GM23248 (cell line): ENCODE measurements around the gene NOXO1. TPM values are rescaled to one million over a fixed set of nuclear protein-coding genes. Genes with fewer than 3 reads are reported as not detected.

ENCODE experiments used
- DNase-seq: peaks from one replicate; pipeline ENCODE4 v3.0.0-alpha.2; 2015
- H2AFZ ChIP-seq: fragments of 200-600 bp; sonication (generic); 2 replicates; pipeline ENCODE4 v1.6.1; 2016; ENCODE audit warnings: antibody characterized with exemption
- H3F3A ChIP-seq: fragments of 200-600 bp; sonication (generic); 2 replicates; pipeline ENCODE4 v1.6.1; 2016; ENCODE audit warnings: mild to moderate bottlenecking, antibody characterized with exemption, mixed run types; ENCODE audit not compliant: insufficient read depth
- H3K27ac ChIP-seq: fragments of 200-600 bp; sonication (generic); 2 replicates; pipeline ENCODE4 v1.5.1; 2016; ENCODE audit warnings: mild to moderate bottlenecking
- H3K27me3 ChIP-seq: fragments of 200-600 bp; sonication (generic); replicated peaks from 2 replicates; pipeline ENCODE4 v1.6.1; 2016; ENCODE audit warnings: mild to moderate bottlenecking; ENCODE audit not compliant: insufficient read depth
- H3K36me3 ChIP-seq: fragments of 200-600 bp; sonication (generic); 2 replicates; pipeline ENCODE4 v1.6.1; 2016; ENCODE audit warnings: low read depth, mild to moderate bottlenecking
- H3K4me1 ChIP-seq: fragments of 200-600 bp; sonication (generic); 2 replicates; pipeline ENCODE4 v1.6.1; 2016; ENCODE audit warnings: mild to moderate bottlenecking; ENCODE audit not compliant: insufficient read depth
- H3K4me2 ChIP-seq: fragments of 200-600 bp; sonication (generic); one replicate; pipeline ENCODE4 v1.6.1; 2016; ENCODE audit warnings: mild to moderate bottlenecking; ENCODE audit not compliant: unreplicated experiment
- H3K4me3 ChIP-seq: fragments of 200-600 bp; sonication (generic); 2 replicates; pipeline ENCODE4 v1.5.1; 2016; ENCODE audit warnings: mild to moderate bottlenecking
- H3K79me2 ChIP-seq: fragments of 200-600 bp; sonication (generic); 2 replicates; pipeline ENCODE4 v1.6.1; 2016; ENCODE audit warnings: mild to moderate bottlenecking; ENCODE audit not compliant: insufficient read depth
- H3K9ac ChIP-seq: fragments of 200-600 bp; sonication (generic); 2 replicates; pipeline ENCODE4 v1.6.1; 2016; ENCODE audit warnings: mild to moderate bottlenecking
- H3K9me2 ChIP-seq: fragments of 200-600 bp; sonication (generic); 2 replicates; pipeline ENCODE4 v1.6.1; 2016; ENCODE audit warnings: mixed run types, mild to moderate bottlenecking, moderate library complexity; ENCODE audit not compliant: insufficient read depth
- H3K9me3 ChIP-seq: fragments of 200-600 bp; sonication (generic); one replicate; pipeline ENCODE4 v1.6.1; 2017; ENCODE audit warnings: low read depth
- H4K20me1 ChIP-seq: fragments of 200-600 bp; sonication (generic); 2 replicates; pipeline ENCODE4 v1.6.0; 2016; ENCODE audit not compliant: insufficient read depth
- EZH2 ChIP-seq: fragments of 200-600 bp; sonication (generic); IDR thresholded peaks from 2 replicates; pipeline ENCODE4 v1.6.1; 2018; ENCODE audit warnings: antibody characterized with exemption, mild to moderate bottlenecking; ENCODE audit not compliant: insufficient read depth, poor library complexity, severe bottlenecking
- EZH2phosphoT487 ChIP-seq: fragments of 200-600 bp; sonication (generic); IDR thresholded peaks from 2 replicates; pipeline ENCODE4 v1.6.1; 2018; ENCODE audit warnings: antibody characterized with exemption, moderate library complexity, mild to moderate bottlenecking, low read depth; ENCODE audit not compliant: insufficient read depth
- WGBS, 2 experiments: methylation state at CpG; one replicate each; pipeline ENCODE4 v1.1.6; 2015 to 2017; ENCODE audit warnings: low lambda C conversion rate in 2 of 2, low coverage in 1 of 2; ENCODE audit errors: missing lambda C conversion rate in 2 of 2; 5-methylcytosine and 5-hydroxymethylcytosine counted together
- in situ Hi-C: fragments of 300-500 bp; cut with MboI; formaldehyde crosslinking; loops from 2 replicates; pipeline ENCODE4 v1.15.0; 2020
- polyA plus RNA-seq: library from polyadenylated mRNA; unstranded; fragments of >200 nt; fragmentation: Nextera tagmentation; extraction: Ambion mirVana; gene quantifications from 2 replicates; pipeline ENCODE4 v1.2.1, GENCODE V29; 2016
- small RNA-seq: library from RNA; depleted of rRNA; stranded (forward); fragments of <200 nt; gene quantifications from one replicate; pipeline ENCODE3, GENCODE V24; 2014; ENCODE audit warnings: low read depth, low replicate concordance
- total RNA-seq: library from RNA; depleted of rRNA; stranded (reverse); fragments of >200 nt; shearing (Covaris generic); gene quantifications from 2 replicates; pipeline ENCODE4 v1.2.3, GENCODE V29; 2014; rRNA removed

NOXO1 gene
- total and polyA plus RNA-seq, 2 experiments from 2014 or later: 0.23 TPM; not detected in 1

GRCh38 chr16:1929578-1930337 is 51.5 kb downstream of the NOXO1 start:
- Histone ChIP-seq H3F3A (no peaks in the 10 kb centered on the region), H3K9me2 (no peaks in the 10 kb centered on the region), H2AFZ (peak overlapping the region; percentile 95), H3K4me2 (peak overlapping the region; percentile 74), H3K9ac (peak overlapping the region; percentile 84), H3K4me3 (peak overlapping the region; percentile 71), H4K20me1 (no peaks in the 10 kb centered on the region), H3K36me3 (no peaks in the 10 kb centered on the region), H3K4me1 (no peaks in the 10 kb centered on the region), H3K79me2 (no peaks in the 10 kb centered on the region), H3K9me3 (no peaks in the 10 kb centered on the region), H3K27me3 (no peaks in the 10 kb centered on the region), H3K27ac (no peak overlapping the region)
- DNase-seq: peak; percentile 94
- in situ Hi-C loops: no loop called here
- 13 to 17% methylated on average over 43 to 46 of the region's 70 CpGs for WGBS, 2 experiments
- TF ChIP-seq EZH2phosphoT487 (no peak), EZH2 (no peak)

- in situ Hi-C loops: no loop called here
- Histone ChIP-seq H3K4me1 (no peaks in the 10 kb centered on the region), H3K36me3 (no peaks in the 10 kb centered on the region), H3K4me3 (peak overlapping the region; percentile 71), H3K9ac (peak overlapping the region; percentile 84), H3K79me2 (no peaks in the 10 kb centered on the region), H3K27me3 (no peaks in the 10 kb centered on the region), H2AFZ (peak overlapping the region; percentile 95), H3F3A (no peaks in the 10 kb centered on the region), H4K20me1 (no peaks in the 10 kb centered on the region), H3K9me3 (no peaks in the 10 kb centered on the region), H3K9me2 (no peaks in the 10 kb centered on the region), H3K4me2 (peak overlapping the region; percentile 74), H3K27ac (no peak overlapping the region)
- 4 to 9% methylated on average over 9 to 10 of the region's 11 CpGs for WGBS, 2 experiments
- TF ChIP-seq EZH2: no peak
- no peak for TF ChIP-seq EZH2phosphoT487
- DNase-seq: peak; percentile 66
These were observed 52.2 kb downstream of the NOXO1 start for GRCh38 chr16:1929105-1929504.

Small RNA genes lying within 50 kb of the gene (small RNA-seq; reads per million reads assigned to genes)
- gene AC005363.2 (not detected), gene RN7SL219P (not detected), gene SNORA10 (not detected), gene SNORA64 (not detected)

Other genes starting within 250 kb of the NOXO1 start
Only the 30 nearest of the 31 such genes appear.
- gene NME3, start 209.9 kb downstream of the NOXO1 start, total RNA-seq: 45.3 and 57.7 TPM in 2 replicates
- 50.8 and 55.4 TPM in 2 replicates for gene NME3, start 209.9 kb downstream of the NOXO1 start, polyA plus RNA-seq
- gene EME2, start 208.7 kb downstream of the NOXO1 start, total RNA-seq: 9.3 and 12.3 TPM in 2 replicates
- gene EME2, start 208.7 kb downstream of the NOXO1 start, polyA plus RNA-seq: 3.1 and 3.9 TPM in 2 replicates
- 96.5 and 99.4 TPM in 2 replicates for gene MRPS34, start 208.3 kb downstream of the NOXO1 start, total RNA-seq
- gene MRPS34, start 208.3 kb downstream of the NOXO1 start, polyA plus RNA-seq: 113 and 119 TPM in 2 replicates
- gene SPSB3, start 198.9 kb downstream of the NOXO1 start, total RNA-seq: 35.3 and 50.2 TPM in 2 replicates
- 35.1 and 35.6 TPM in 2 replicates for gene SPSB3, start 198.9 kb downstream of the NOXO1 start, polyA plus RNA-seq
- 88.9 and 189 TPM in 2 replicates for gene NUBP2, start 198.5 kb downstream of the NOXO1 start, total RNA-seq
- gene NUBP2, start 198.5 kb downstream of the NOXO1 start, polyA plus RNA-seq: 64.3 and 66.4 TPM in 2 replicates
- gene IGFALS, start 187.8 kb downstream of the NOXO1 start, total RNA-seq: 0.51 TPM in 1 of 2 replicates, not detected in the other
- not detected in 2 replicates for gene IGFALS, start 187.8 kb downstream of the NOXO1 start, polyA plus RNA-seq
- gene HAGH, start 154.6 kb downstream of the NOXO1 start, total RNA-seq: 48.4 and 76.5 TPM in 2 replicates
- 45.5 and 48.9 TPM in 2 replicates for gene HAGH, start 154.6 kb downstream of the NOXO1 start, polyA plus RNA-seq
- 40.9 and 55.3 TPM in 2 replicates for gene FAHD1, start 154.3 kb downstream of the NOXO1 start, total RNA-seq
- 39.7 and 40.6 TPM in 2 replicates for gene FAHD1, start 154.3 kb downstream of the NOXO1 start, polyA plus RNA-seq
- 0.38 TPM in 1 of 2 replicates, not detected in the other for gene MEIOB, start 109.3 kb downstream of the NOXO1 start, total RNA-seq
- gene MEIOB, start 109.3 kb downstream of the NOXO1 start, polyA plus RNA-seq: 0.14 TPM in 1 of 2 replicates, not detected in the other
- gene HS3ST6, start 63.1 kb downstream of the NOXO1 start, total RNA-seq: not detected in 2 replicates
- gene HS3ST6, start 63.1 kb downstream of the NOXO1 start, polyA plus RNA-seq: not detected in 2 replicates
- 13.9 and 14.1 TPM in 2 replicates for gene MSRB1, start 38.3 kb downstream of the NOXO1 start, total RNA-seq
- 26.9 and 27.4 TPM in 2 replicates for gene MSRB1, start 38.3 kb downstream of the NOXO1 start, polyA plus RNA-seq
- not detected in 2 replicates for gene RPL3L, start 26.8 kb downstream of the NOXO1 start, total RNA-seq
- gene RPL3L, start 26.8 kb downstream of the NOXO1 start, polyA plus RNA-seq: not detected in 2 replicates
- 136 and 220 TPM in 2 replicates for gene NDUFB10, start 21.9 kb downstream of the NOXO1 start, total RNA-seq
- 266 and 279 TPM in 2 replicates for gene NDUFB10, start 21.9 kb downstream of the NOXO1 start, polyA plus RNA-seq
- 1,339 and 1,536 TPM in 2 replicates for gene RPS2, start 16.6 kb downstream of the NOXO1 start, total RNA-seq
- gene RPS2, start 16.6 kb downstream of the NOXO1 start, polyA plus RNA-seq: 1,060 and 1,077 TPM in 2 replicates
- gene RNF151, start 14.6 kb downstream of the NOXO1 start, total RNA-seq: not detected in 2 replicates
- gene RNF151, start 14.6 kb downstream of the NOXO1 start, polyA plus RNA-seq: 0.25 TPM in 1 of 2 replicates, not detected in the other
- gene TBL3, start 9.4 kb downstream of the NOXO1 start, total RNA-seq: 43.7 and 68.5 TPM in 2 replicates
- gene TBL3, start 9.4 kb downstream of the NOXO1 start, polyA plus RNA-seq: 46.8 and 52.0 TPM in 2 replicates
- gene GFER, start 2.7 kb upstream of the NOXO1 start, total RNA-seq: 16.4 and 26.4 TPM in 2 replicates
- gene GFER, start 2.7 kb upstream of the NOXO1 start, polyA plus RNA-seq: 31.0 and 31.6 TPM in 2 replicates
- gene SYNGR3, start 8.5 kb upstream of the NOXO1 start, total RNA-seq: 0.22 and 0.76 TPM in 2 replicates
- gene SYNGR3, start 8.5 kb upstream of the NOXO1 start, polyA plus RNA-seq: 0.72 and 1.3 TPM in 2 replicates
- 21.2 and 23.4 TPM in 2 replicates for gene ZNF598, start 28.4 kb upstream of the NOXO1 start, total RNA-seq
- gene ZNF598, start 28.4 kb upstream of the NOXO1 start, polyA plus RNA-seq: 12.2 and 14.1 TPM in 2 replicates
- gene NPW, start 38.3 kb upstream of the NOXO1 start, total RNA-seq: not detected in 2 replicates
- gene NPW, start 38.3 kb upstream of the NOXO1 start, polyA plus RNA-seq: 2.1 and 3.0 TPM in 2 replicates
- gene NHERF2, start 45.4 kb upstream of the NOXO1 start, total RNA-seq: 27.3 and 39.7 TPM in 2 replicates
- 29.0 and 45.1 TPM in 2 replicates for gene NHERF2, start 45.4 kb upstream of the NOXO1 start, polyA plus RNA-seq
- gene NTHL1, start 66.4 kb upstream of the NOXO1 start, total RNA-seq: 19.9 and 22.8 TPM in 2 replicates
- 20.3 and 21.2 TPM in 2 replicates for gene NTHL1, start 66.4 kb upstream of the NOXO1 start, polyA plus RNA-seq
- 53.7 and 84.6 TPM in 2 replicates for gene TSC2, start 66.5 kb upstream of the NOXO1 start, total RNA-seq
- 43.3 and 52.2 TPM in 2 replicates for gene TSC2, start 66.5 kb upstream of the NOXO1 start, polyA plus RNA-seq
- gene PKD1, start 154.4 kb upstream of the NOXO1 start, total RNA-seq: 200 and 201 TPM in 2 replicates
- 43.7 and 48.4 TPM in 2 replicates for gene PKD1, start 154.4 kb upstream of the NOXO1 start, polyA plus RNA-seq
- gene RAB26, start 167.2 kb upstream of the NOXO1 start, total RNA-seq: not detected in 2 replicates
- gene RAB26, start 167.2 kb upstream of the NOXO1 start, polyA plus RNA-seq: 0.30 and 0.71 TPM in 2 replicates
- gene TRAF7, start 174.3 kb upstream of the NOXO1 start, total RNA-seq: 72.7 and 74.2 TPM in 2 replicates
- 28.8 and 29.3 TPM in 2 replicates for gene TRAF7, start 174.3 kb upstream of the NOXO1 start, polyA plus RNA-seq
- gene CASKIN1, start 215.1 kb upstream of the NOXO1 start, total RNA-seq: under 0.01 TPM in 1 of 2 replicates, not detected in the other
- not detected in 2 replicates for gene CASKIN1, start 215.1 kb upstream of the NOXO1 start, polyA plus RNA-seq
- gene MLST8, start 224.0 kb upstream of the NOXO1 start, total RNA-seq: 58.6 and 62.9 TPM in 2 replicates
- gene MLST8, start 224.0 kb upstream of the NOXO1 start, polyA plus RNA-seq: 46.5 and 54.6 TPM in 2 replicates
- 2.1 and 2.9 TPM in 2 replicates for gene BRICD5, start 229.4 kb upstream of the NOXO1 start, total RNA-seq
- 0.22 and 0.56 TPM in 2 replicates for gene BRICD5, start 229.4 kb upstream of the NOXO1 start, polyA plus RNA-seq
- 21.4 and 25.5 TPM in 2 replicates for gene PGP, start 233.4 kb upstream of the NOXO1 start, total RNA-seq
- gene PGP, start 233.4 kb upstream of the NOXO1 start, polyA plus RNA-seq: 10.1 TPM in 2 replicates